ENCODE data around the gene GPR15. TPM values are rescaled to one million over a fixed set of nuclear protein-coding genes. Genes with fewer than 3 reads are reported as not detected.

Gene GPR15
- polyA plus RNA-seq, 3 donors = not detected

DNA sequence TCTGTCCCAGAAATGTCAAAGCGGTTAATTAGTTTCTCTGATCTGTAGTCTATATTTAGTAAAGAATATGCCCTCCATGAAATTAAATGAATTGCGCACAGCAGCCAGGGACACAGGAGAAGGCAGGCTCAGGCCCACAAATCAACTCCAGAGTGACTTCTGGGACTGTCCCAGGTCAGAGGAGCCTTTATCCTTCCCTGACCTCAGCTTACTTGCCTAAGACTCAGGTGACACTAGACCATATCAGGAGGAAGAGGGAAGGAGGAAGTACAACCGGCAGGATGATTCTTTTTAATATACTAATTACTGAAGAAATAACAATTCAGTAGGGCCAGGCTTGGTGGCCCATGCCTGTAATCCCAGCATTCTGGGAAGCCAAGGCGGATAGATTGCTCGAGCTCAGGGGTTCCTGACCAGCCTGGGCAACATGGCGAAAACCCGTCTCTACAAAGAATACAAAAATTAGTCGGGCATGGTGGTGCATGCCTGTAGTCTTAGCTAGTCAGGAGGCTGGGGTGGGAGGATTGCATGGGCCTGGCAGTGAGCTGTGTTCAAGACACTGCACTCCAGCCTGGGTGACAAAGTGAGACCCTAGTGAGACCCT is 1.8 kb upstream of the GPR15 start:
- DNase-seq = no peak

GRCh38 chr3:98530676-98531075 is 1.1 kb upstream of the GPR15 start:
- no peak for DNase-seq

DNA sequence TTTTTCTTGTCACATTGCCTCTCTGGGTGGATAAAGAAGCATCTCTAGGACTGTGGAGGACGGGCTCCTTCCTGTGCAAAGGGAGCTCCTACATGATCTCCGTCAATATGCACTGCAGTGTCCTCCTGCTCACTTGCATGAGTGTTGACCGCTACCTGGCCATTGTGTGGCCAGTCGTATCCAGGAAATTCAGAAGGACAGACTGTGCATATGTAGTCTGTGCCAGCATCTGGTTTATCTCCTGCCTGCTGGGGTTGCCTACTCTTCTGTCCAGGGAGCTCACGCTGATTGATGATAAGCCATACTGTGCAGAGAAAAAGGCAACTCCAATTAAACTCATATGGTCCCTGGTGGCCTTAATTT is 478 bp downstream of the GPR15 start:
- no peak for DNase-seq

DNA sequence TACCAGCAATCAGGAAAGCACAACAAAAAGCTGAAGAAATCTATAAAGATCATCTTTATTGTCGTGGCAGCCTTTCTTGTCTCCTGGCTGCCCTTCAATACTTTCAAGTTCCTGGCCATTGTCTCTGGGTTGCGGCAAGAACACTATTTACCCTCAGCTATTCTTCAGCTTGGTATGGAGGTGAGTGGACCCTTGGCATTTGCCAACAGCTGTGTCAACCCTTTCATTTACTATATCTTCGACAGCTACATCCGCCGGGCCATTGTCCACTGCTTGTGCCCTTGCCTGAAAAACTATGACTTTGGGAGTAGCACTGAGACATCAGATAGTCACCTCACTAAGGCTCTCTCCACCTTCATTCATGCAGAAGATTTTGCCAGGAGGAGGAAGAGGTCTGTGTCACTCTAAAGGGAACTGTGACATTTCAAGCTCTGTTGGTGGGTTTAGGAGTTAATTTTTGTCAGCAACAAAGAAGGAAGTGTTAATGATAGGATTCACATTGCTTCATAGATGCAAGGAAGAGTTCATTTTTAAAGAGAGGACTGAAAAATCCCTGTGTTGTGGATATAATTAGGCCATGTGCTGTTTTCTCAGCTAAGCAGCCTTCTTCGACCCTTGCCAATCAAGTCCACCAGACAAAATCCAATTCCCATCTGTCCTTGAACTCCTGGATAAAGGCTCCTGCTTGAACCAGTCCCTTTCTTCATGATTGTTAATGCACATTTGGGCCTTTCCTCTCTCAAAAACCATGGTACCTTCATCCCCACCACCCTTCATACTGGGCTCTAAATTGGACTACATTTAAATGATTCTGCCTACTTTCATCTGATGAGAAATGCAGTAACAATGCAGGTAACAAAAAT is 1.2 kb downstream of the GPR15 start:
- no peak for DNase-seq

DNA sequence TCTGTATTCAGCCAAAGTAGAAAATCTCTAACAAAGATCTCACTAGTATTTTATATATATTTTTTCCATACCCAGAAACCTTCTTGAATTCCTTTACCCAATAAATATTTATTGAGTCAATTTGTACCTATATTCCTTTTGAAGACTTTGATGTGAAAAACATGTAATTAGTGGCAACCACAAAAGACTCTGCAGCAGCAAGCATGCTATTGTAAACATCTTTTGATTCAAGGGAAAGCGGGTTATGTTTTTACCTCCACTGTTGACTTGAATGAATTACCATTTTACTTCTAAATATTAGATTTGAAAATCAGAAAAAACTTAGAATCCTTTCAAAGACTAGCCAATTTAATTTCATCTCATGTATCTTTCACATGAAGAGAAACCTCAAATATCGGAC is 2.4 kb downstream of the GPR15 start:
- DNase-seq = no peak

DNA sequence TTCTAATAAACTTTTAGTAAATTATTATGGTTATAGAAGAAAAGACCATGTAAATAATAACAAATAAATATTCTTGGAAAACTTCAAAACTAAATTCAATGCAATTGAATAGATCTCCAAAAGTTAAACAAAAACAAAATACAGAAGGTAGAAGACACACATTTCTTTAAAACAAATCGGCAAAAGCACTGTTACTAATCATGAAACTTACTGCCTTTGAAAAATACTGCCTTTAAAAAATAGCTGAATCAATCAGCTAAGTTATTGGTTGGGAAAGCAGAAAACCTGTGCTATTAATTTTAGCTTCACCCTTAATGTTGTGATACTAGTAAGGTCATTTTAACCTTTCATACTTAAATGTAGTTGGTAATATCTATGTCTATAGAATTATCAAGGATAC is 3.0 kb downstream of the GPR15 start:
- DNase-seq = no peak

- no peak for DNase-seq
Observed at GRCh38 chr3:98536456-98537017, 4.8 kb downstream of the GPR15 start.

GRCh38 chr3:98540346-98540745 is 8.6 kb downstream of the GPR15 start:
- DNase-seq = no peak

- DNase-seq = no peak
Observed at GRCh38 chr3:98541695-98542094, 9.9 kb downstream of the GPR15 start.

DNA sequence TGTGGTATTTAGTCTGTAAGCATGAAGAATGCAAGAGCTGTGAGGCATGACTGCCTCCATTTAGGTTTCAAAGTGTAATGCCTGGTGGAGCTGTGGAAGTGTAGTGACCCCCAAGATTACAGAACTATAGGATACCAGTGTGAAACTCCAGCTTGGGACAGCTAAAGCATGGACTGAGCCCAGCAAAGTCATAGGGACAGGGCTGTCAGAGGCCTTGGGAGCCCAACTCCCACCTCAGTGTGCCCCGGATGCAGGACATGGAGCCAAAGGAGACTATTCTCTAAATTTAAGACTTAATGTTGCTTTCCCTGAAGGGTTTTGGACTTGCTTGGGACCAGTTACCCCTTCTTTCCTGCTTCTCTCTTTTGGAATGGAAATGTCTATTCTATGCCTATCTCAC is 10.8 kb downstream of the GPR15 start:
- DNase-seq = no peak

- DNase-seq = no peak
Observed at GRCh38 chr3:98545940-98546339, 14.2 kb downstream of the GPR15 start.

DNA sequence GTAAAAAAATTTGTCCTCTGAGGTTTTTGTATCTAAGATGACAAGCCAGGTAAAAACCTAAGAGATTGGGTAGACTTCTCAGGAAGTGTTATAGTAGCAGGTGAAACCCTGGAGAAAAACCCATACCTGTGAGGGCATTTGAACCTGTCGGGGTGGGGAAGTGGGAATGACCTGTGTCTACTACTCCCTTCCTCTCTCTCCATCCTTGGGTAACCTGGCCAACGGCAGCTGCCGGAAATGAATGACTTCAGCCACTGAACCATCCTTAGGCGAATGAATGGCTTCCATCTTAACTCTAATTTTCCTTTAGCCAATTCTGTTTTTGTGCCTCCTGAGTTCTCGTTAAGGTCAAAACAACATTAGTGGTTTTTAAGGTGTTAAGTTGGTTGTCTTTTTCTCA is 16.8 kb downstream of the GPR15 start:
- no peak for DNase-seq

GRCh38 chr3:98550833-98551232 is 19.1 kb downstream of the GPR15 start:
- DNase-seq = no peak

DNA sequence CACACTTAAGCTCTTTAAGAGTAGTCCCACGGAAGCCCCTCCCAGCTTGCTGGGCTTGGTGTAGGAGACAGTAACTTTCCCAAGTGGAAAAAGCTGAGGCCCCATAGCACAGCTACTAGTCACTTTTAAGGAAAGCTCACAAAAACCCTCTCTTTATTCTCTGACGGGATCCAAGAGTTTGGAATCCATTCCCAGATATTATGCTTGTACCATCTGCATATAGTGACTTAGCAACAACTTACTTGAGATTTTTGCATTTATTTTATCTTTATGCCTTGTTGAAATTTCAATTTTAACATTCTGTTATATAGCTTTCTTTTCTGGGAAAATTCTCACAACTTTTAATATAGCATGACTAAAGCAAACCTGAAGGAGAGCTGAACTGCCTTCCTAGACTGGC is 19.5 kb downstream of the GPR15 start:
- DNase-seq = no peak

DNA sequence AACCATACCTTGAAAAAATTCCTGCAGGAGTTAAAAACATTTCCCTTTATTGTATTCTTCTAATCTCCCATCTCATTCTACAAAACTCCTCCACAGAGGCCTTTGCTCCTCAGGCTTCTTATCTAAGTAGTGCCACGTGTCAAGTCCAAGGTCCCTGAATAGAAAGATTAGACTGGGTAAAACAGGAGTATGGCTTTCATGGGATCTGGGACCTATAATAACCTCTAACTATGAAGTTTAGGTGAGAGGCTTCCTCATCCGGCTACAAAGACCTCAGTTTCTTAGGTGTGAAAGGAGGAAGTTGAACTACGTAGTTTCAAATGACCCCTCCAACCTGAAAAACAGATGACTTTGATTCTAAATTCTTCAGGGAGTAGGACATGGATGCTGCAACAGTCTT is 20.0 kb downstream of the GPR15 start:
- DNase-seq = no peak

DNA sequence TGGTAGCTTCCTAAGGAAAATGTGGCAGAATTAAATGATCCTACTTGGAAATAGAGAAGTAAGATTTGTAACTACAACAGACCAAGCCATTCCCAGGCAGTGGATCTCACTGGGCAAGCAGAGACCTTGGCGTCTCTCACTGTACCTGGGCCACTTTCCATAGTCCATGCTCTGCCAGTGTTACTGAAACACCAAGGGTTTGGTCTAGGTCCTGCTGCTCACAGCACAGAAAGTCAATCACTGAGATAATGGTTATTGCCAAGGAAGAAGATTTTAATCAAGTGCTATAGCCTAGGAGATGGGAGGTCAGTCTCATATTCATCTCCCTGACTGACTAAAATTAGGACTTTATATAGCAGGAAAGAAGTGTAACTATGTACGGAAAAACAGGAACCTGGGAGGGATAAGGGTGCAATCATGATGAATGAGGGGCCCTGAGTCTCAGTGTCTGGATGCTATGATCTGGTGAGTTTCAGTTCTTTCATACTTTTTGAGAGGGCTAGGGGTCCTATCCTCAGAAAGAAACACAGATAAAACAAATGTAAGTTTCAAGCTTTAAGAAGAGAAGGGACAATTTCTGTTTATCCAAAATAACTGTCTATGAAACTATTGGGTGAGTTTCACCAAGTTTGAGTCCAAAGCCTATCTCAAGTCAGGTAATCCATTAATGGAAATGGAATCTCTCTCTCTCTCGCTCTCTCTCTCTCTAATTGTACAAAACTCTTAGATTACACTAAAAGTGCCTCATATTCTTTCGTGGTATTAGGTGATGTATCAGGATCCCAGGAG is 20.6 kb downstream of the GPR15 start:
- DNase-seq = no peak

DNA sequence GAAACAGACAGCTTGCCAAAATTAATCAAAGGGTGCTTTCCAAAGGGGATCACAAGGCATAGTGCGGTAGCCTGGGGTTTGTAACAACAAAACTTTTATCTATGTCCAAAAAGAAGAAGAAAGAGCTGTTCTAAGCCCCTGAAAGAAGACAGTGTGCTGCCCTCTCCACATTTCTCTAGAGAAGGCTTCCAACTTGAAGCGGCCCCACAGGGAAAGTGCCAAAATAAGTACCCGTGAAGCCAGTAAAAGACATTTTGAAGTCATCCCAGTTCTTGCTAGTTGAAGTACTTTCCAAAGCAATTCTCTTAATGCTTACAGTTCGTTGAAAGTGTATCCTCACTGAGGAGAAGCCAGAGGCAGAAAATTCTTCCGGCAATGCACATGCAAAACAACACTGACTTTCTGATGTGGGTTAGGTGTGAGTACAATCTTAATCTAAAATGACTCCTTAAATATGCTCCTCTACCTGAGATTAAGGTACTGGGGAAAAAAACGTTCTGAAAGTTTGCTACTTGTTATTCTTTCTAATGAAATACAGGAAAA is 21.3 kb downstream of the GPR15 start:
- DNase-seq = no peak

- peak; percentile 47 for DNase-seq
Observed at GRCh38 chr3:98553753-98554152, 22.0 kb downstream of the GPR15 start.

GRCh38 chr3:98554580-98554979 is 22.8 kb downstream of the GPR15 start:
- DNase-seq = no peak

DNA sequence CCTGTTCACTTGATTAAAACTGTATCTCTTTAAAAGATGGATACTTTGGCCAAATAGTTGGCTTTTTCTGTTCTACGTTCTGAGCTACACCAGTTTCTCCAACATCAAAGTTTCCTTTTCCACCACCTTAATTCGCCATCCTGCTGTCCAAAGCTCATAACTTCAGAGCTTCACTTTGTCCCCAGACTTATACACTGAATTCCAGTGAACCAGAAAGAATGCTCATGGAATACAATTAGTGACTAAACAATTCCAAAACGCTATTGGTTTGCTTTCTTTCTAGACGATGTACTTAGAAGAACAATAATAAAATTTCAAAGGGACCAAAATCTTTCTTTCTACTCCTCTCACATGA is 23.2 kb downstream of the GPR15 start:
- no peak for DNase-seq

GRCh38 chr3:98556164-98557130 is 24.7 kb downstream of the GPR15 start:
- DNase-seq = no peak

Data from renal pelvis (tissue), 4 donors.